HCT116 (cell line): ENCODE results near the gene ANKRD9. TPM values are rescaled to one million over a fixed set of nuclear protein-coding genes. Genes with fewer than 3 reads are reported as not detected.

ENCODE experiments used
- ATAC-seq: fragments of 200-7000 bp; cut with Tn5 transposase; 2 replicates; pipeline ENCODE4 v1.9.1; 2020; ENCODE audit warnings: mild to moderate bottlenecking, moderate library complexity
- BruUV-seq: library from RNA; stranded (reverse); fragments of 400-500 nt; replicated peaks from 2 replicates; lab custom pipeline; 2021; lab: Mats Ljungman, UMichigan
- CTCF ChIA-PET: fragments of 300-600 bp; sonication (Branson Sonifier 250); formaldehyde crosslinking; loops from one replicate; lab custom pipeline; 2021; ENCODE audit warnings: antibody characterized with exemption; lab: Charles Lee
- POLR2A ChIA-PET: fragments of 300-600, 350-600 bp; sonication (Branson Sonifier 250); formaldehyde crosslinking; loops from one replicate; lab custom pipeline; 2021; ENCODE audit warnings: antibody characterized with exemption; lab: Charles Lee
- RAD21 ChIA-PET, 2 experiments: fragments of 300-600 bp; sonication (Branson Sonifier 250); formaldehyde crosslinking; loops; one replicate each; lab custom pipeline; 2023; ENCODE audit warnings: low total read pairs in 2 of 2; ENCODE audit not compliant: uncharacterized antibody in 2 of 2, unreplicated experiment in 2 of 2, low non-redundant PET in 1 of 2; lab: Charles Lee
- DNase-seq: peaks from one replicate; pipeline ENCODE4 v3.0.0-alpha.2; 2010; ENCODE audit warnings: low read depth, low spot score
- H2AFZ ChIP-seq: fragments of 200-600 bp; shearing (Covaris generic), sonication (generic); 2 replicates; pipeline ENCODE4 v1.6.1; 2017; ENCODE audit warnings: low read depth, mixed run types, mixed read lengths, antibody characterized with exemption, low read length; ENCODE audit not compliant: poor library complexity, severe bottlenecking
- H3K27ac ChIP-seq: 2 replicates; pipeline ENCODE4 v1.5.1; 2012; ENCODE audit warnings: low read depth, low read length
- H3K27me3 ChIP-seq: fragments of 200-600 bp; sonication (generic); 2 replicates; pipeline ENCODE4 v1.6.1; 2016; ENCODE audit warnings: mixed run types, low read length, mixed read lengths; ENCODE audit not compliant: insufficient read depth
- H3K36me3 ChIP-seq, 2 experiments: fragments of 200-500 bp in 1 of 2; fragments of 200-600 bp in 1 of 2; sonication (Bioruptor generic) in 1 of 2; sonication (generic) in 1 of 2; 2 replicates each; pipeline versions ENCODE4 v1.5.1 to v1.6.1; 2014 to 2016; ENCODE audit warnings: low read length in 2 of 2, inconsistent platforms in 1 of 2, mixed read lengths in 1 of 2, mixed run types in 1 of 2; ENCODE audit not compliant: insufficient read depth in 2 of 2, control insufficient read depth in 1 of 2
- H3K4me1 ChIP-seq, 2 experiments: fragments of 200-600 bp in 1 of 2; sonication (generic) in 1 of 2; 2 replicates each; pipeline versions ENCODE4 v1.5.1 to v1.6.1; 2012 to 2017; ENCODE audit warnings: low read length in 2 of 2, inconsistent platforms in 1 of 2, mild to moderate bottlenecking in 1 of 2, mixed read lengths in 1 of 2, mixed run types in 1 of 2, moderate library complexity in 1 of 2; ENCODE audit not compliant: insufficient read depth in 2 of 2, control insufficient read depth in 1 of 2
- H3K4me2 ChIP-seq: fragments of 200-600 bp; sonication (generic); 2 replicates; pipeline ENCODE4 v1.6.1; 2017; ENCODE audit warnings: mixed run types, low read length, mixed read lengths
- H3K4me3 ChIP-seq, 2 experiments: fragments of 200-600 bp in 1 of 2; sonication (generic) in 1 of 2; replicated peaks in 1 of 2; 2 replicates each; pipeline ENCODE4 v1.5.1; 2011 to 2016; ENCODE audit warnings: low read length in 2 of 2, control low read depth in 1 of 2, low read depth in 1 of 2, mild to moderate bottlenecking in 1 of 2, mixed read lengths in 1 of 2, mixed run types in 1 of 2
- H3K79me2 ChIP-seq: fragments of 200-600 bp; sonication (generic); 2 replicates; pipeline ENCODE4 v1.6.1; 2017; ENCODE audit warnings: mild to moderate bottlenecking, mixed run types, low read length, moderate library complexity, mixed read lengths; ENCODE audit not compliant: insufficient read depth
- H3K9ac ChIP-seq: fragments of 200-600 bp; sonication (generic); 2 replicates; pipeline ENCODE4 v1.6.1; 2016; ENCODE audit warnings: low read length, mixed read lengths
- H3K9me2 ChIP-seq: fragments of 200-600 bp; sonication (generic), shearing (Covaris generic); 2 replicates; pipeline ENCODE4 v1.6.1; 2017; ENCODE audit warnings: mixed run types, mild to moderate bottlenecking, moderate library complexity; ENCODE audit not compliant: insufficient read depth
- H3K9me3 ChIP-seq, 2 experiments: fragments of 200-500 bp in 1 of 2; fragments of 200-600 bp in 1 of 2; sonication (Bioruptor generic) in 1 of 2; sonication (generic) in 1 of 2; 2 replicates each; pipeline ENCODE4 v1.6.1; 2014 to 2017; ENCODE audit warnings: low read length in 2 of 2, mixed read lengths in 2 of 2, inconsistent platforms in 1 of 2, low read depth in 1 of 2, mild to moderate bottlenecking in 1 of 2, mixed run types in 1 of 2, moderate library complexity in 1 of 2; ENCODE audit not compliant: control insufficient read depth in 1 of 2, insufficient read depth in 1 of 2
- H4K20me1 ChIP-seq: fragments of 200-600 bp; sonication (generic), shearing (Covaris generic); 2 replicates; pipeline ENCODE4 v1.6.1; 2017; ENCODE audit warnings: mixed run types, mild to moderate bottlenecking, moderate library complexity; ENCODE audit not compliant: insufficient read depth
- CBX3 ChIP-seq: IDR thresholded peaks from 2 replicates; pipeline ENCODE4 v1.6.1; 2012; ENCODE audit warnings: low read depth
- CEBPB ChIP-seq: IDR thresholded peaks from 2 replicates; pipeline ENCODE4 v1.6.1; 2012; ENCODE audit warnings: low read depth
- EZH2 ChIP-seq: fragments of 200-600 bp; sonication (generic); IDR thresholded peaks from 2 replicates; pipeline ENCODE4 v1.6.1; 2017; ENCODE audit warnings: antibody characterized with exemption, mixed run types
- EZH2phosphoT487 ChIP-seq: fragments of 200-600 bp; IDR thresholded peaks from 2 replicates; pipeline ENCODE4 v1.6.1; 2018; ENCODE audit warnings: antibody characterized with exemption, borderline replicate concordance
- POLR2A ChIP-seq: IDR thresholded peaks from 2 replicates; pipeline ENCODE4 v1.7.0; 2011; ENCODE audit warnings: borderline replicate concordance; ENCODE audit not compliant: insufficient read depth, insufficient read length; ENCODE audit errors: extremely low read depth
- POLR2AphosphoS5 ChIP-seq: IDR thresholded peaks from 2 replicates; pipeline ENCODE4 v1.6.1; 2011; ENCODE audit warnings: mild to moderate bottlenecking, low read depth, low read length, moderate library complexity
- SRF ChIP-seq: IDR thresholded peaks from 2 replicates; pipeline ENCODE4 v1.6.1; 2012; ENCODE audit warnings: low read depth
- YY1 ChIP-seq: IDR thresholded peaks from 2 replicates; pipeline ENCODE4 v1.6.1; 2011; ENCODE audit warnings: low read length, low read depth, moderate library complexity, mild to moderate bottlenecking; ENCODE audit not compliant: insufficient replicate concordance; ENCODE audit errors: extremely low read depth
- intact Hi-C: fragments of 100-400 bp; cut with micrococcal nuclease; formaldehyde crosslinking; loops from 2 replicates; pipeline ENCODE4 v1.10.0; 2022
- total RNA-seq: library from RNA; stranded (reverse); gene quantifications from one replicate; pipeline ENCODE4 v1.2.1, GENCODE V29; 2021; ENCODE audit not compliant: unreplicated experiment
- TF ChIP-seq, protein P1 (sequence below), 3 experiments: fragments of 200-600 bp in 1 of 3; sonication (generic) in 1 of 3; IDR thresholded peaks in 2 of 3; conservative IDR thresholded peaks in 1 of 3; 2 replicates each; pipeline ENCODE4 v1.5.1; 2012 to 2017; ENCODE audit warnings: low read depth in 2 of 3, low read length in 2 of 3, antibody characterized with exemption in 1 of 3, borderline replicate concordance in 1 of 3, control low read depth in 1 of 3, mild to moderate bottlenecking in 1 of 3, mixed read lengths in 1 of 3, mixed run types in 1 of 3, moderate library complexity in 1 of 3; ENCODE audit not compliant: insufficient read depth in 1 of 3
- TF ChIP-seq, protein P2 (sequence below): IDR thresholded peaks from 2 replicates; pipeline ENCODE4 v1.6.1; 2012

ANKRD9 gene
- total RNA-seq, 1 experiment from 2014 or later: 29.0 TPM

DNA sequence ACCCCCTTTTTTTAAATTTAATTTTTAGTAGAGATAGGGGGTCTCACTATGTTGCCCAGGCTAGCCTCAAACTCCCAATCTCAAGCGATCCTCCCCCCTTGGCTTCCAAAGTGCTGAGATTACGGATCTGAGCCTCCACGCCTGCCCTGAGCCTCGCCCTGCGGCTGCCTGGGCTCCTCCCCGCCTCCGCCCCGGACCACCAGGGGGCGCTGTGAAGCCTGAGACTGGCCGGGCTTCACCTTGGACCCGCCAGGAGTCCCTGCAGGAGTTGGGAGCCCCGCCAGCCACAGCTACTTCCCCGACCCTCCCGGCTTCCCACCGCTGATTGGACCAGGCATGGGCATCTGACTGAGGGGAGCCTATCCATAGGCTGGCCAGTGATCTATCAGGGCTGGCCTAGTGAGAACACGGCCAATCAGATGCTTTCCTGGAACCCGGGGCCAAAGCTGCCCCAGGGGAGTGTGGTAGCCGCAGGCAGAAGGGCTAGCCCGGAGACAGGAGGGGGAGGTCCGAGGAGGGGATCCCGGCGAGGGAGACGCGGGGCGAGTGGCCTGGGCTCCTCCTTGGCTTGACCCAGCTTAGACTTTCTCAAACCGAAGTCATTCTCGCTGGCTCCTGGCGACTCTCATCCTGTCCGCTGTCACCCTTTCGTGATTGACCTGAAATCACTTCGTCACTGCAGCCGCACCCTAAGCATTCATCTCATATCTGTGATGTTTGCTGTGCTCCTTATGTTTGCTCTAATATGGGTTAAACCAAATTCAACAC, 15.1 kb upstream of the ANKRD9 start:
- H3K4me1 ChIP-seq: peaks cover 27 to 54% of the 10 kb centered on the region in 2 experiments

More for the DNA sequence above, 15.1 kb upstream of the ANKRD9 start:
- Histone ChIP-seq H3K9me2 (no peaks in the 10 kb centered on the region), H4K20me1 (no peaks in the 10 kb centered on the region), H3K79me2 (no peaks in the 10 kb centered on the region), H3K36me3 (no peaks in the 10 kb centered on the region), H3K4me3 (peak overlapping the region; percentile 55 to 74), H3K9ac (peak overlapping the region; percentile 78), H2AFZ (no peak overlapping the region), H3K9me3 (no peaks in the 10 kb centered on the region), H3K27me3 (no peaks in the 10 kb centered on the region), H3K27ac (peak overlapping the region; percentile 86), H3K4me2 (peak overlapping the region; percentile 98)
- TF ChIP-seq, protein P1, sequence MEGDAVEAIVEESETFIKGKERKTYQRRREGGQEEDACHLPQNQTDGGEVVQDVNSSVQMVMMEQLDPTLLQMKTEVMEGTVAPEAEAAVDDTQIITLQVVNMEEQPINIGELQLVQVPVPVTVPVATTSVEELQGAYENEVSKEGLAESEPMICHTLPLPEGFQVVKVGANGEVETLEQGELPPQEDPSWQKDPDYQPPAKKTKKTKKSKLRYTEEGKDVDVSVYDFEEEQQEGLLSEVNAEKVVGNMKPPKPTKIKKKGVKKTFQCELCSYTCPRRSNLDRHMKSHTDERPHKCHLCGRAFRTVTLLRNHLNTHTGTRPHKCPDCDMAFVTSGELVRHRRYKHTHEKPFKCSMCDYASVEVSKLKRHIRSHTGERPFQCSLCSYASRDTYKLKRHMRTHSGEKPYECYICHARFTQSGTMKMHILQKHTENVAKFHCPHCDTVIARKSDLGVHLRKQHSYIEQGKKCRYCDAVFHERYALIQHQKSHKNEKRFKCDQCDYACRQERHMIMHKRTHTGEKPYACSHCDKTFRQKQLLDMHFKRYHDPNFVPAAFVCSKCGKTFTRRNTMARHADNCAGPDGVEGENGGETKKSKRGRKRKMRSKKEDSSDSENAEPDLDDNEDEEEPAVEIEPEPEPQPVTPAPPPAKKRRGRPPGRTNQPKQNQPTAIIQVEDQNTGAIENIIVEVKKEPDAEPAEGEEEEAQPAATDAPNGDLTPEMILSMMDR (IDR thresholded peaks at IDR 0.05 in 2 of 3, conservative IDR thresholded peaks at IDR 0.05 in 1 of 3; ENCODE audit: borderline replicate concordance in 1 of 3, insufficient read depth in 1 of 3, low read depth in 2 of 3, low read length in 2 of 3): peak in 2 of 3 experiments; percentile 96 to 98; a peak in 4 of 6 replicates
- TF ChIP-seq POLR2A: peak; percentile 82
- no peak for TF ChIP-seq EZH2phosphoT487
- no peak for TF ChIP-seq CBX3
- TF ChIP-seq, protein P2, sequence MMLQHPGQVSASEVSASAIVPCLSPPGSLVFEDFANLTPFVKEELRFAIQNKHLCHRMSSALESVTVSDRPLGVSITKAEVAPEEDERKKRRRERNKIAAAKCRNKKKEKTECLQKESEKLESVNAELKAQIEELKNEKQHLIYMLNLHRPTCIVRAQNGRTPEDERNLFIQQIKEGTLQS: no peak
- TF ChIP-seq SRF: no peak
- TF ChIP-seq POLR2AphosphoS5: peak; percentile 96
- TF ChIP-seq YY1: peak; percentile 33
- no peak for TF ChIP-seq EZH2
- TF ChIP-seq CEBPB: no peak
- ATAC-seq: peak; percentile 92
- intact Hi-C loops: loop anchor here (1.0 to 10.0 kb wide), 4 partner anchors 68 to 400 kb away; partner anchors contain the start of genes AMN, RCOR1 and TRAF3
- CTCF ChIA-PET: interaction anchor here (0.6 to 1.7 kb wide), 21 partner anchors 9 to 764 kb away, joined by 3 to 10 read pairs (median 4); no protein-coding TSS in a partner anchor
- TSS peak; percentile 84 for BruUV-seq
- POLR2A ChIA-PET: interaction anchor here (0.6 to 1.7 kb wide), 11 partner anchors 16 to 1014 kb away, joined by 3 to 12 read pairs (median 4); no protein-coding TSS in a partner anchor
- RAD21 ChIA-PET: interaction anchor here (0.6 to 1.0 kb wide), 3 partner anchors 70 to 478 kb away, joined by 3 to 6 read pairs (median 4); no protein-coding TSS in a partner anchor
- DNase-seq: peak; percentile 98
